GM19463 (cell line): ENCODE measurements around the gene TRERF1.

ENCODE experiments used
- ATAC-seq: cut with Tn5 transposase; IDR thresholded peaks from one replicate; pipeline ENCODE4 v1.9.1; 2021; ENCODE audit warnings: mild to moderate bottlenecking, moderate library complexity; ENCODE audit not compliant: unreplicated experiment

TRERF1 gene

GRCh38 chr6:42400886-42401612, 50.7 kb downstream of the TRERF1 start:
- ATAC-seq, result no peak

- no peak for ATAC-seq
These were observed 51.5 kb downstream of the TRERF1 start for GRCh38 chr6:42400061-42400760.

- ATAC-seq, result no peak
These were observed 55.0 kb downstream of the TRERF1 start for GRCh38 chr6:42396720-42397119.

- ATAC-seq, result no peak
These were observed 56.7 kb downstream of the TRERF1 start for GRCh38 chr6:42394881-42395620.

DNA sequence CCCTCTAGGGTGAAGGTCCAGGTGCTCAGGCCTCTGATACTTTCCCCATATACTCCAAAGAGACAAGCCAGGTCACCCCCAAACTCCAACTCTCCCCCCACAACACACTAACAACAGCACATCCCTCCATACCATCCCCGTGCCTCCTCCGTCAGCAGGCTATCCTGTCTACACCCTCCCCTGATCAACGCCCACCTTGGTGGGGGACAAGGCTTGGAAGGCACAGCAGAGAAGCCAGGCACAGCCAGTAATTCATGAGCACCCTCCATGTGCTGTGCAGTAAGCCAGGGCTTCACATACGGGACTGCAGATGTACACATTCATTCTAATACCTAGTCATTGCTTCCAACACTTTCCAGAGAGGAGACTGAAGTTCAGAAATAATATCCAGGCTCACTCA, 57.6 kb downstream of the TRERF1 start:
- no peak for ATAC-seq

DNA sequence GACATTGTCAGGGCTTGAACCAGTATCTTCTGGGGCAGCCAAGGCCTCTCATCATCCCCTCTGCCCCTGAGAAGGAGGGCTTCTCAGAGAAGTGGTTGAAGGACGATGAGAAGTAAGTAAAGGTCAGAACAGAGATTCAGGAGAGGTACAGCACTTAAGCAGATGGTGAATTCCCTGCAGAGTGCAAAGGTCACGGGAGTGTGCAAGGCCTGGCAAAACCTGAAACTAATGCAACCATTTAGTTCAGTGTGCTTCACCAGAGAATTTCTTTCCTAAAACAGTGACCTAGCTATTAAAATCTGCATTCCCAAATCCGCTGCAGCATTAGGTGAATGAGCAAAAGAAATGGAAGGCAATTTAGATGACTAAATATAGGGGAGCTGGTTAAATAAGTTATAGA, 58.4 kb downstream of the TRERF1 start:
- ATAC-seq, result no peak

GRCh38 chr6:42392833-42393232, 58.9 kb downstream of the TRERF1 start:
- no peak for ATAC-seq

DNA sequence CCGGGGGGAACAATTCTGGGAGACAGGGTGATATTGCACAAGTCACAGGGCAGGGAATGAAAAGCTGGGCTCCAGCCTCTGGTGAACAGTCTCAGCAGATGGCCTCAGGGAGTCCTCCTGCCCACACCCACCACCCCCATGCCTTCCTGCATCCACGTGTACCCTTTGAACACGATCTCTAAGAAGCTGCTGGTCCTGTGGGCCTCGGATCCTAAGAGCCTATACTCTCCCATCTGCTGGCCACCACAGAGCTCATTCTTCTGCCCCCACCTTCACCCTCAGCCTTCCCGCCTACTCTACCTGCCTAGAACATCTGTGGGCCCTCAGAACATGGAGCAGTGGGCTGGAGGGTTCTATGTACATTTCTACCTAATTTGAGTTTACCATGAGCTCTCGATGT, 60.3 kb downstream of the TRERF1 start:
- ATAC-seq, result no peak

GRCh38 chr6:42390228-42390934, 61.3 kb downstream of the TRERF1 start:
- ATAC-seq, result no peak

- ATAC-seq, result no peak
These were observed 62.0 kb downstream of the TRERF1 start for GRCh38 chr6:42389736-42390135.

DNA sequence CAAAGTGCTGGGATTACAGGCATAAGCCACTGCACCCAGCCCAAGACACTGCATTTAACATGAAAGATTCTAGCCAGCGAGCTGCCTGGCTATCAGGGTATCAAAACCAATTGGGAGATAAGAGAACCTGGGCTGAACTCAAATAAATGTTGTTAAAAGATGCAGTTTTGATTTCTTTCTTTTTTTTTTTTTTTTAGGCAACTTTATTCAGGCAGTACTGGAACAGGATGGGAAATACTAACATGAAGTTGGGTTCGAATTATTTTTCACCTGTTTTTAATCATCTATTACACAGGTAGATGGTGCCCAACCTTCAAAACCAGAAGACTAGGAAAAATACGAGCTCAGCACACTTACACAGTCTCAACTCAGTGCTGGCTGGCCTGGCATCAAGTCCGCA, 63.7 kb downstream of the TRERF1 start:
- no peak for ATAC-seq

DNA sequence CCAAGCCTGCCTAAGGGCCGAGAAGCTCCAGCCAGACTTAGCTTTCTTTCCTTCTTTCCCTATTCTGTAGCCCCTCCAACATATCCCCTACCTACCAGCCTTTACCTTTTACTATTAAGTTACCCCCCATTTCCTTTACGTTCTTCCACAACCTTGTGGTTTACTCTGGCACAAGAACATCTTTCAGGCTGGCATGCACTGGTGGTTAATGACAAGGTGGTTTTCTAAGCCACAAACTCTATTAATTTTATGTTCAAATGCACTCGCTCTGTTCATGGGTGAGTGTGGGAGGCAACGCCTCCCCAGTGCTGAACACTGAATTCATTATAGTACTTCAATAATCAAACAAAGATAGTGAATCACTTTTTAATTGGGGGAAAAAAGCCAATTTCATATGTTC, 64.4 kb downstream of the TRERF1 start:
- no peak for ATAC-seq

DNA sequence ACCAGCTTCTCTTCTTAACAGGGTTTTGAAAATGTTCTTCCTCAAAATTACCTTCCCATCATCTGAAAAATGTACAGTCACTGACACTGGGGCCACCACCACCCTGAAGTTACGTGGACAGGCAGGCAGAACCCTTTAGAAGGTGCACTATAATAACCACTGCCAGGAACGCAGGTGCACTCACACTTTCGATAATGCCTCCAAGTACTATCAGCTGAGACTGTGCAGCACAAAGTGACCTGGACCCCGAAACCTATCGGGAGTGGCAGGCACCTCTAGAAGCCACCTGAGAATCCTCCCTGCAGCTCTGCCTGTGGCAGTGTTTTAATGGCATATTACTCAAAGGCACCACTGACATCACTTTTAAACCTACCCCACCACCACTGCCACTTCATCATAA, 66.4 kb downstream of the TRERF1 start:
- ATAC-seq, result no peak

- no peak for ATAC-seq
These were observed 68.1 kb downstream of the TRERF1 start for GRCh38 chr6:42383421-42384205.

- no peak for ATAC-seq
These were observed 69.9 kb downstream of the TRERF1 start for GRCh38 chr6:42381850-42382249.

- no peak for ATAC-seq
These were observed 71.3 kb downstream of the TRERF1 start for GRCh38 chr6:42380228-42380979.

DNA sequence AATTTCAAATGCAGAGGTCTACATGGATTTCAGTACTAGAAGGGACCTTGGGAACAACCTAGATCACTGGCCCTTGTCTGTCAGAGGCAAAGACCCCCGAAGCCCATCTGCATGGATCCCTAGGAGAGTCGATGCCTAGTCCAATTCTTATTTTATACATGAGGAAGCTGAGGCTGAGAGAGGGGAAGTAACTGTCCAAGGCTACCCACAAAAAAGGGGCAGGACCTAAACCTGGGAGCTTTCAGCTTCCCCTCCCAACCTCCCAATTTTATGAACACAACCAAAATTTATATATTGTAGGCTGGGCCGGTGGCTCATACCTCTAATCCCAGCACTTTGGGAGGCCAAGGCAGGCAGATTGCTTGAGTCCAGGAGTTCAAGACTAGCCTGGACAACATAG, 73.2 kb downstream of the TRERF1 start:
- ATAC-seq, result no peak

DNA sequence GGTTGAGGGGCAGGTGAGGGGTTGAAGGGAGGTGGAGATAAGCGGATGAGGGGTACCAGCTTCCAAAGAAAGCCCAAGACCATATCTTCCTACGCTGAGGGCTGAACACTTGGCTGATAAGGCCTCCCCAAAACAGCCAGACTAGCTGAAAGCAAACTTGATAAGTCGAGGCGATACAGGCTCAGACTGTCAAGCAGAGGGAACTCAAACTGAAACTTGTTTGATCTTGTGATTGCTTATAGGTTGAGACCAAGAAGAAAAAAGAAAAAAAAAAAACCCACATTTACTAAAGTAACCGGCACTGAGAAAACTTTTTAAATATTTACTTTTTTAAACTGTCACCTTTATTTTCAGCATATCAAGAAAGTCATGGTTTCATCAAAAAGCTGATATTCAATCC, 73.6 kb downstream of the TRERF1 start:
- no peak for ATAC-seq

GRCh38 chr6:42375007-42375635, 76.6 kb downstream of the TRERF1 start:
- ATAC-seq, result no peak
